NCI-H2081 treated with DMSO at 0.1 percent for 48 hours (cell line): ENCODE results near the gene ARL5A.

Experiments
- DNase-seq: peaks from one replicate; lab custom pipeline; 2025; lab: John Stamatoyannopoulos, UW

Gene ARL5A

DNA sequence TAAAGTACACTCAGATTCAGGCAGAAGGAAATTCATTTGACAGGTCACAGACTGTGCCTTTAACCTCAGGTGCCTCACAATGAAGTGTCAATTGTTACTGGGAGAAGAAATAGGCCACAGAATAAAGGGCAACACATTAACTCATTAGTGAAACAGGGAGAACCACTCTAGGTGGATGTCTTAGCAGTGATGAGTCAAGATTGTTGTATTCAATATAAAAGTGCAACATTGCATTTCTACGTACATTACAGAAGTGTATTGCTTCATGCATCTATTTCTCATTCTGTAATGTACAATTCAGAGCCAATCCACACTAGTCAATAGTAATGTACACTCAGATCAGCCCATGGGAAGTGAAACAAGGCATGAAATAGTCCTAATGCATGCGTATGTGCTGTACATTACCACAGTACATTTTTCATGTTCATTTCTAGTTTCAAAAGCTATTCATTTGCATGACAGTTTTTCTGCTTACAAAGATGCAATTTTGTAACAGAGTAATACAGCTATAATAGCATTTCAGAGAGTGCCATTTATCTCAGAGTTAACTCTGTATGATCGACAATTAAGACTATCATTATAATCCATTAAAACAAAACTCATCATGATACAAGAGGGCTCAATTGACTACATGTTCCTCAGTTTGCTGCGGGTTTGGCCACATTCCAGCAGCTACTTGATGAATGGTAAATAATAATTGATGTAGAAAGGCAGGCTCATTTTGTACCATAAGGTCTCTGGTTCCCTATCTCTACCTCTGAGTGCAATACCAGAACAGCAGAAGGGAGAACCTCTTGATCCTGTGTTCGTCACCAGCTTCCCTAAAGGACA is 12.2 kb upstream of the ARL5A start:
- no peak for DNase-seq

DNA sequence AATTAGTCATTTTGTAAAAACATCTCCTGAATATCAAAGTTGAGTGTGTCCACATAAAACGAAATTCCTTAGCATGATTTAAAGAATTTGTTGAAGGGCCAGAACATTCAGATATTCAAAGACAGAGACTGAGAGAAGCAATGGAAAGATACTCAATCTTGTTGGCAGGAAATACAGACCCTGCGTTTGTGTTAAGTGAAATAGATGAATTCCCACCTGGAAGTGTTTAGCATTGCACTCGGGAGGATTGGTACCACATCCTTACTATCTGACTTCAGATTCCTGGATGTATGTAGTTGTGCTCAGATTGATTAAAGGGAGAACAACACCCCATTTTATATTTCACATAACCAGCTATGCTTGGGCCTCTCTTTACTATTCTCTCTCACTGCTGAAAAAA is 9.7 kb upstream of the ARL5A start:
- DNase-seq, result no peak

DNA sequence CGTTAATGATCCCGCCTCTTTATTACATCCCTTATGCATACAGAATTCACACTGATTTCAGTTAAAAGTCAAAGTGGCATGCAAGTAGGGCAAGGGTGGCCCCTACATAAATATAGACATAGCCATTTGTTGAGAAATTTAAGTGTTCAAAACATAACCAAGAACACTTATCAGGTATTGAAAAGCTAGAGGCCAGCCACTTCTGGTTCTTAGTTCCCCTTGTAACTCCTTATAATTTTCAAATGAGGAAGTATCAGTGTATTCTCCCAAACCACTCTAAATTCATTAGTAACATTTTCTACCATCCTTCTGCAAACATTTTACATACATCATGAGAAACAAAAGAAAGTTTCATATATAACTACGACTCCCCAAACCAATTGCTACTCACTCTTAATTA is 5.8 kb upstream of the ARL5A start:
- no peak for DNase-seq

DNA sequence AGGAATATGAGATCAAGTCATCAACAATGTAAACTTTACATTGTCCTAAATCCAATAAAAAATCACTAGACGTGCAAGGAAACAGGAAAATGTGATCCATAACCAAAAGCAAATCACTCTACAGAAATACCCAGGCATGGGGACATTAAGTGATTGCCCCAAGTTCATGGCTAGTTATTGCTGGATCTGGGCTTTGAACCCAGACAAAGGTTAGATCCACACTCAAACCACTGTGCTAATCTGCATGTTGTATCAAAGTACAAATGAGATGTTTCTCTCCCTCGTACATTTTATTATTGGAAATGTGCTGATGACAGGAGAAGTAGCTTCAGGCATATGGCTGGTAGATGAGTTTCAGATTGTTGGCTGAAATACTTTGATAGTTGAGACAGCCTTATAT is 2.7 kb upstream of the ARL5A start:
- no peak for DNase-seq

DNA sequence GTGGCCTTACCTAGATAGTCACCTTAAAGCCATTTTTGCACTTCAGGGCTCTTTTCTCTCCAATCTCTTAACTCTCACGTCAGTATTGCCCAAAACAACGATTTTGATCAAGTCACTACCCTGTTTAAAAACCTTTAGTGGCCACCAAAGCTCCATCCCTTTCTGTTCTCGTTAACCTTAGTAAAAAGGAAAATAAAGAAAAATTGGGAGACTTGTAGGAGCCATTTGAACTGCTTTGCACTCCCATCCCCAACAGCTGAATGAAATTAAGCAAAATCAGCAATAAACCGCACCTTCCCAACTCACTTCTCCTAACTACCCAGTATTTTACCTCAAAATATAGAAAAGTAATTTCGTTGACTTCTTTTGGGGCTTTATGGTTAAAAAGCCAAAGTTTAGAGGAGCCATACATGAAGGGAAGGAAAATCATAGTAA is 686 bp upstream of the ARL5A start:
- no peak for DNase-seq

DNA sequence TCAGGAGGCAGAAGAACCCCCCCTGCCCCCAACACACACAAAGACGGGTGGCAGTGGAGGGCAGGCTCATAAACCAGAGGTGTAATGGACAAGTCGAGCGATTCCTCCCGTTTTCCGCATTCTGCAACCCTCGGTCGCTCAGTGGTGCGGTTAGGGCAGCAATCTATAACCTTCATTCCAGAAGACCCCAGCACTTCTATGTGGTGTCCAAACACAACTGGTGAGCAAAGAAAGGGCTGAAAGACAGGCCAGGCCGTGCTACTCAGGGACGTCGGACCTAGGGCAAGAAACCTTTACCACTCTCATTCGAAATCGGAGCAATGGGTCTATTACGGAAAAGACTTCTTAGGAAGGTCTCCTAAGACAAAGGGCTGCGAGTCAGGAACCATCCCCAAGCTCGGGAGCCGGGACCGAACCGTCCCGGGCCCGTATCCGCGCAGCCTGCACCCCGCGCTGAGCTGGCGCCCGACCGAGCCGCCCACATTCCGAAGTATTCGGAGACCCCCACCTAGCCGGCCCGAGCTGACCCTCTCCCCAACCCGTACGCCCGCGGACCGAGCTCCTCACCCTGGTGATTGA is 568 bp downstream of the ARL5A start:
- DNase-seq, result no peak

DNA sequence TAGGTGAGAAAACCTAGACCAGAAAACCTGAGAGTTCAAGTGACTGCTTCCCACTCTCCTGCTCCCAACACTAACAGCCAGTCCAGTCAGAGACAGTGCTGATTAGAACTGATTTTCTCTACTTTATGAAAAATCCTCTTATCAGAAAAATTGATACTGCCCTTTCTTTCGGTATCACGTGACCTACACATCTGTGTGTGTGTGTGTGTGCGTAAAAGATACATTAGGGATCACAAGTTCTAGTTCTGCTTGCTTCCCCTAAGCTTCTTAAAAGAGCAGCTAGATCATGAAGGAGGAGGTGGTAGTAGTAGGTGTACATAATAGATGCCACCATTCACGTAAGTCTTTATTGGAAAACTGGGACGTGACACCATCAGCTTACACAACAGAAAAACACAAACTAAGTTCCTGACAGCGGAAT is 1.5 kb downstream of the ARL5A start:
- DNase-seq, result no peak

DNA sequence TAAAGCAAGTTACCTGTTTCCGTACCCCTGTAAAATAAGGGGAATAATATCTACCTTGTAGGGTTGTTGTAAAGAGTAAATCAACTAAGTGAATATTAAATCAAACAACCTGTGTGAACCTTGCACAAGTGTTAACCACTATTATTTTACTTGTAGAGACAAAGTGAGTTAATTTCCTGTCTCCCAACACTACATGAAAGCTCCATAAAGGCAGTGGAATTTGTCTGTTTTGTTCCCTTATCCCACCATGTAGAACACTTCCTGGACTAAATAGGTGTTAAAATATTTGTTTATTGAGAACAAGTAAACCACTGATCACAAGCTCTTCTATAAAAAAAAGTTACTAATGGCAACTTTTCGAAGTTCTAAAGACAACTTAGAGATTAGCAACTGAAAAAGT is 3.3 kb downstream of the ARL5A start:
- DNase-seq, result no peak

DNA sequence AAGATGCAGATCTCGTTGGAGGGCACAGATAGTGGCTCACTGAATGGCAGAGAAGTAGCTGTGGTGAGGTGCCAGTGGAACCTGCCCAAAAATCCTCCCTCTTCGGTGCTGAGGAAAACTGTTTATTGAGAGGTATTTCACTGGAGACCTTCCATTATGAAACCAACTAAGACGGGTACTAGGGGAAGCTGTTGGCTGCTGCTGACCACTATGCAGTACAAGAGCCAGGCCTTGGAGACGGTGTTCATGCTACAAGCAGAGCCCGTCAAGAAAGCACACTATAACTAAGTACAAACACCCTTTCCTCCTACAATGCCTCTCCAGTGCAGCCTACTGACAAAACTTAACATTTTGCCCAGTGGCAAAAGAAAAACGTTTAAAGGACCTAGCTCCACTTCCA is 4.6 kb downstream of the ARL5A start:
- no peak for DNase-seq

DNA sequence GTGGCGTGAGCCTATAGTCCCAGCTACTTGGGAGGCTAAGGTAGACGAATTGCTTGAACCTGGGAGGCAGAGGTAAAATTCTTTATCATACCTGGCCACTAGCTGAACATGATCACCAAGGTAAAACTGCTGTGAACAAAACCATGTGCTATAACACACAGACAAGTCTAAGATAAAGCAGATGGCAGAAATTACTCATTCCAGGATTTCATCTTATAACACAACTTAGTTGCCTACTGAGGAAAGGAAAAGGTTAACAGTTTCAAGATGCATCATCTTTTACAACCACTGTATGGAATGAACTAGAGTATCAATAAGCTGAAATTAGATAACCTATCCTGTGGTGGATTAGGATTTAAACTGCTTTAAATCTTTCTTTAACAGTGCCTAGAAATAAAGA is 8.3 kb downstream of the ARL5A start:
- DNase-seq, result no peak

DNA sequence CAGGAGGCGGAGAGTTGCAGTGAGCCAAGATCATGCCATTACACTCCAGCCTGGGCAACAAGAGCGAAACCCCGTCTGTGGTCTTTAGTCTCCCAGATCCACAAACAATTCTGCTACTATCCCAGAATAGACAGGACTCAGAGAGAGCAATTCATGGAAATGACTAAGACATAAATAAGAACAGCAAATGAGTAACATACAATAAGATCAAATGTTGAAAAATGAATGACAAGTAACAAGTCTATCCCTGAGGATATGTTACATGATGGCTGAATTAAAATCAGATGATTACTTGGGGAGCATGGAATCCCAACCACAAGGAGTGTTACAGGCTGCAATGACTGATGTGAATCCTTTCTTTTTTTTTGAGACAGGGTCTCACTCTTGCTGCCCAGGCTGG is 10.3 kb downstream of the ARL5A start:
- DNase-seq, result no peak

DNA sequence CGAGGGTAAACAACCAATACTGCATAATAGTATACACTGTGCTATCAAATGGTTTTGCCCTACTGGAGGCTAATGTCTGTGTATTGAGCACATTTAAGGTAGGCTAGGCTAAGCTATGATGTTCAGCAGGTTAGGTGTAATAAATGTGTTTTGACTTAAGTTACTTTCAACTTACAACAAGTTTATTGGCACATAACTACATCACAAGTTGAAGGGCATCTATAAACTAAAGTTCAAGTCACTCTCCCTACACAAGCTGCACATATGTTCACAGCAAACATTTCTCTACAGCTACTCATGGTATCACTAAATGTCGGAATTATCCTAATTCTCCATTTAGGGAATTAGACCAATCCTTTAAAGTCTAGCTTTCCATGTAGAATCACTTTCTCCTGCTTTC is 11.4 kb downstream of the ARL5A start:
- no peak for DNase-seq

DNA sequence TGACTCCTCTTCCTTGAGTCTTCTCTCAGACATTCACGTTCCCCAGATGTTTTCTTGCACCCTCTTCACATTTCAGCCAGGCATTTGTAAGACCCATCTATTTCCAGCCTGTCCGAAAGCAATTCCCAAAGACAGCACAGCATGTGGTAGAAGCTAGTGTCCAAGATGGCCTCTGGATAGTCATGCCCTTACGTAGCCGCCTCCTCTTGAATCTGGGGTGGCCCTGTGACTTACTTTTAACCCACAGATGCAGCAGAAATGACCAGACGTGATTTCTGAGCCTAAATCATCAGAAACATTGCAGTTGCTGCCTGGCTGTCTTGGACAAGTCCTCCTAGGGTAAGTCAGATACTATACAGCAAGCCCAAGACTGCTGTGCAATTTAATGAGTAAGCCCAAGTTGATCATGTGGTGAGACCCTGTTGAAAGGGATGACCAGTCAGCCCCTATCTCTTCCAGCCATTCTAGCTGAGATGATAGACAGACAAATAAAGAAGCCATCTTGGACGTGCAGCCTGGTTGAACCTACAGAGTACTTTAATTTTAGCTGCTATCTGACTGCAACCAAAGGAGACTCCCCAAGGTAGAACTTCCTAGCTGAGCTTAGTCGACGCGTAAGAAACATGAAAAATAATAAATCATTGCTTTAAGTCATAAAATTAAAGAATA is 12.3 kb downstream of the ARL5A start:
- DNase-seq, result no peak

DNA sequence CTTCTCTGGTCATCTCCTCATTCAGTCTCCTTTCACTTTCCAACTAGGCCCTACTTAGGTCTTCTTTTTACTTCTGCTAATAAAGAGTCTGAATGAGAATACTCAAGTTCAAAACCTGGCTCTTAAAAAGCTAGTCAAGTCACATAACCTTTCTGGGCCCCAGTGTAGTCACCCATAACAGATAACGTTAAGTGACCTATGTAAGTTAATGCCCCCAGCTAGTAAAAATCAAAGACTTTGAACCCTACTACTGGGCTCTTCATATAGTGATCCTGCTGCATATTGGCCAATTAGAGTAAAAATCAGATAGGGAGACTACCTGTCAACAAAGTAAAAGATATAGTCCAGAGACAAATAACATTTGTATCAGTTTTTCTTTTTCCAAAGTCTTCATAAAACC is 17.7 kb downstream of the ARL5A start:
- DNase-seq, result no peak

DNA sequence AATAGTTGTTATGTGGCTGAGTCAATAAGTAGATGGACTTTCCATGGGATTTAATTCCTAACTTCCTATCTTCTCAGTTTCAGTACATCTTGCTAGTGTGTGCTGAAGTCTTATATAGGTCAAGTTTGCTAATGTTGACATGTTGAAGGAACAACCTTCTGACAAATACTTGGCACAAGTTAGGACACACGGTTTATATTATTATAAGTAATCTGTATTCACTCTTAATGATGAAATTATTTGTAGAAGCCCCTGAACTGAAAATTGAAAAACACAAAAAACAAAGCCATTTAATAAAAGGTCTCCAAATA is 19.2 kb downstream of the ARL5A start:
- no peak for DNase-seq

DNA sequence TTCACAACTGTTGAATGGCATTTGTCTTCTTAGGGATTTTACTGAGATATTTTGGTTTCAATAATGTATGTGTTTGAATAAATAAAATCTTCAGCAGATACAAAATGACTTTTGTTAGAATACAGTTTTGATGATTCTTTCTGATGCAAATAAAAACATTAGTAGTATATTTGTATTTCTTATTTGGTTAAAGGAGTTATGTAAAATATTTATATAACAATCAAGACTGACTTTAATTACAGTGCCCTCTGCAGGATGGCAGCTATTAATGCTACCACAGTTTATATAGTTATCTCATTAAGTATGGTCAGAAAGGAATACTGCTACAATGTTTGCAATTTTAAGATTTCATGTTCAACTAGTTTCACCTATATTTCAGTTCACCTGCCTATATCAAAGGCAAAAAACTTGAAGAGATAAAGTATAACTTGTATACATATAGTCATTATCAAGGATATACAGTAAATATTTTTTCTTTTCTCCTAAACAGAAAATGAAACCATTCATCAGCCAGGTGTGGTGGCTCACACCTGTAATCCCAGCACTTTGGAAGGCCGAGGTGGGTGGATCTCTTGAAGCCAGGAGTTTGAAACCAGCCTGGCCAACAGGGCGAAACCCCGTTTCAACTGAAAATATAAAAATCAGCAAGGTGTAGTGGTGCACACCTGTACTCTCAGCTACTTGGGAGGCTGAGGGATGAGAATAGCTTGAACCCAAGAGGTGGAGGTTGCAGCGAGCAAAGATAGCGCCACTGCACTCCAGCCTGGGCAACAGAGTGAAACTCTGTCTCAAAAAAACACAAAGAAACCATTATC is 19.8 kb downstream of the ARL5A start:
- DNase-seq, result no peak

DNA sequence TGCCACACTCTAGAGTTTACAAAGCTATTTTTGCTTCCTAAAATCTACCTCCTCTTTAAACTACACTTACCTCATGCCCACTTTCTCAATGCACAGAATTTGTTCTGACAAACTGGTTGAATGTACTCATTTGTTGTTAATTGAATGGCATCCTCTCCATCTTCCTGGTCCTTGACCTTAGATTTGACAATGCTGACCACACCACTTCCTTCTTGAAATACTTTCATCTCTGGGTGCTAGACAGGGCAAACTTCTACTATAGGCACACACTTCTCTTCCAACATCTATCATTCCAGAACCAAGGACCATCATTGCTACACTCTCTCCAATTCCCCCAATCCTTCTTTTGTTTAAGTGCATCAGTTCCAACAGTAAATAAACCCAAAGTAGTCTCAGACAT is 22.3 kb downstream of the ARL5A start:
- DNase-seq, result no peak

DNA sequence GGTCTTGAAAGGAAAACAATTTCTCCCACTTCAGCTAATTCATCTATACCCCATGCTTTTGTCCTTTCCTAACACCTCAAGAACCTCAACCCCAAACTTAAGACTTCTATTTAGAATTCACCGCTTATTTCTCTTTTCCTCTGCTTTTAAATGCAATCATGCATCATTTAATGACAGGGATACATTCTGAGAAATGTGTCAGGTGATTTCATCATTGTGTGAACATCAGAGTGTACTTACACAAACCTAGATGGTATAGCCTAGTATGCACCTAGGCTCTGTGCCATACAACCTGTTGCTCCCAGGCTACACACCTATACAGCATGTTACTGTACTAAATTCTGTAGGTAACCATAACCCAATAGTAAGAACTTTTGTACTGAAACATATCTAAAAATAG is 22.9 kb downstream of the ARL5A start:
- no peak for DNase-seq

DNA sequence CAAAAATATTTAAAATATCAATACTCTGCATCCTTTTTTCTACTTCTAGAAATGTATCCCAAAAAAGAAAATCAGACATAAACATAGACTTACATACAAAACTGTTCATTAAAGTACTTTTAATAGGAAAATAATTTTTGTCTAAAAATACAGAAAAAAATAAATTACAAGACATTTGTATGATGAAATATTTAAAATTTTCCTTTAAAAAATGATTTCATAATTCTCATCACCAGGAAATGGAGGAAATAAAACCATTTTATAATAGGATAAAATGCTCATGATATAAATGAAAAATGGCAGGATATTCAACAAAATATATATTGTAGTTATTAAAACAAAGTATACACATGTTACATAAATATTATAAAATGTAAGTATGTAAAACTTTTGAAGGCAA is 24.4 kb downstream of the ARL5A start:
- no peak for DNase-seq

DNA sequence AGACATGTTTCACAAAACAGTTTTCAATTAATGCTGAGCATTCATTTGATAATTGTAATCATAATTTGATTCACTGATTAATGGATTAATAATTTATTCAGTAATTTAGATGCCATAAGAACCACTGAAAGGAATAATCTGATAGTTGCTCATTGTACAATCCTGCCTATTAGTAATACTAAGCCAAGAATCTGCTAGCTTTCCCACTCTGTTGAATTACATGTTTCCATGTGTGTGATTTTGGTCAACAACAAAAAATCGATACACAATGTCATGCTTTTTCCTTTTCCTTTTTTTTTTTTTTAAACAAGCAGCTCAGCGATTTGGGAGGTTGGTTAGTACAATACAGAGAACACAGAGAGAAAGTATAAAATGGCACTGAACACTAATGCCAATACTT is 25.9 kb downstream of the ARL5A start:
- DNase-seq, result no peak

DNA sequence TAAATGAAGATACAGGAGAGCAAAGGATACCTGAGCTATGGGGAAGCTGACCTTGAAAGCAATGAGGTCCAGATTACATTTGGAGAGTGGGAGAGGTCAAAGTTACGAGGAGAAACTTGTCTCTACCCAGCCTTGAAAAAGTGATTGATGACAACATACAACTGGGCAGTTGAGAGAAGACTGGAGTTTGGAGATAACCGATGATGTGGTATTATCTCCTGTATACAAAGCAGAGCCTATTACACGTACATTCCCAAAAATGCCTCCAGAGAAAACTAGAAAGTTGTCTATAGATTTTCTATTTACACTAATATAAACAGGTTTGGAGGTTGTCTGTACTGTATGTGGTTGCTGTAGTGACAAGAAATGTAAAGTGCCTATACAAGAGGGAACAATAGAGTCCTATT is 28.3 kb downstream of the ARL5A start:
- no peak for DNase-seq

DNA sequence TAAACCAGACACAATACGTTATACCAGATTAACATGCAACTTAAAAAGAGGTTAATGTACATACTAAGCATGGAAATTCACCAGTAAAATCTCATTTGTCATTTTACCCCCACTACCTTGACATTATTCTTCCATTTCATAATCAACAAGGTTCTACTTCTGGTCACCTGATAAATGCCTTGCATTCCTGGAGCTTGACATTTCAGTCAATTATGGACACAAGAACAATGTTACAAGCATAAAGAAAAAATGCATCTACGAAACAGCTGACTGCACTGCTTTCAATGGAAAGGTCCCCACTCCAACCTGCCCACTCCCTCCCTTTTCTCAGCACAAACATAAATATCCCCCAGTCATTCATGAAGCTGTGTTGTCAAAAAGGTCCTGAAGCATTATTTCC is 31.4 kb downstream of the ARL5A start:
- DNase-seq, result no peak
